Suprapubic skin (tissue), 4 donors: Measurements from ENCODE around the gene PRKCE. TPM values are rescaled to one million over a fixed set of nuclear protein-coding genes. Genes with fewer than 3 reads are reported as not detected.

Source experiments
- DNase-seq, 2 donors: peaks; one replicate each; pipeline ENCODE4 v3.0.0-alpha.2; 2019; ENCODE audit warnings: low spot score in 2 of 2
- H3K27ac ChIP-seq: fragments of 200-600 bp; sonication (generic); one replicate; pipeline ENCODE4 v1.5.1; 2019
- H3K27me3 ChIP-seq: fragments of 200-600 bp; sonication (generic); one replicate; pipeline ENCODE4 v1.5.1; 2019
- H3K36me3 ChIP-seq: fragments of 200-600 bp; sonication (generic); one replicate; pipeline ENCODE4 v1.5.1; 2019
- H3K4me1 ChIP-seq: fragments of 200-600 bp; sonication (generic); one replicate; pipeline ENCODE4 v1.5.1; 2019
- H3K4me3 ChIP-seq: fragments of 200-600 bp; sonication (generic); one replicate; pipeline ENCODE4 v1.5.1; 2019; ENCODE audit warnings: mild to moderate bottlenecking
- H3K9me3 ChIP-seq: fragments of 200-600 bp; sonication (generic); one replicate; pipeline ENCODE4 v1.5.1; 2019
- CTCF ChIP-seq, 2 donors: fragments of 200-600 bp in 1 of 2; fragments of 450-650 bp in 1 of 2; sonication (generic) in 1 of 2; IDR thresholded peaks; one replicate each; pipeline ENCODE4 v1.5.1; 2016 to 2019; ENCODE audit warnings: antibody characterized with exemption in 2 of 2, mild to moderate bottlenecking in 1 of 2, moderate library complexity in 1 of 2
- EP300 ChIP-seq: sonication (generic); formaldehyde crosslinking; IDR thresholded peaks from one replicate; pipeline ENCODE4 v1.6.1; 2017; ENCODE audit warnings: antibody characterized with exemption
- POLR2A ChIP-seq, 2 donors: fragments of 450-650 bp; IDR thresholded peaks; one replicate each; pipeline ENCODE4 v1.6.1; 2017; ENCODE audit warnings: antibody characterized with exemption in 2 of 2, mild to moderate bottlenecking in 2 of 2, moderate library complexity in 2 of 2
- POLR2AphosphoS5 ChIP-seq, 3 donors: sonication (generic); formaldehyde crosslinking; IDR thresholded peaks; one replicate each; pipeline ENCODE4 v1.6.1; 2017; ENCODE audit warnings: antibody characterized with exemption in 3 of 3
- WGBS: methylation state at CpG from one replicate; pipeline ENCODE4 v1.1.5; 2018; 5-methylcytosine and 5-hydroxymethylcytosine counted together
- total RNA-seq, 4 donors: library from RNA; depleted of rRNA; stranded (reverse); fragments of >200 nt; gene quantifications; one replicate each; pipeline ENCODE4 v1.1.0, GENCODE V29; 2016

The PRKCE gene
- total RNA-seq, 4 donors from 2014 or later = 7.9 to 18.3 (median 12.5) TPM

GRCh38 chr2:46018773-46019591 is 367.5 kb downstream of the PRKCE start:
- Histone ChIP-seq H3K9me3 (no peaks in the 10 kb centered on the region), H3K27ac (no peak overlapping the region), H3K4me1 (no peaks in the 10 kb centered on the region), H3K27me3 (no peaks in the 10 kb centered on the region), H3K4me3 (no peak overlapping the region), H3K36me3 (peaks cover 10% of the 10 kb centered on the region)
- 86% methylated on average over 10 of the region's 10 CpGs for WGBS
- DNase-seq = no peak
- TF ChIP-seq EP300 = no peak
- no peak for TF ChIP-seq CTCF (IDR thresholded peaks at IDR 0.05)
- TF ChIP-seq POLR2AphosphoS5 (IDR thresholded peaks at IDR 0.05) = no peak
- no peak for TF ChIP-seq POLR2A (IDR thresholded peaks at IDR 0.05)

DNA sequence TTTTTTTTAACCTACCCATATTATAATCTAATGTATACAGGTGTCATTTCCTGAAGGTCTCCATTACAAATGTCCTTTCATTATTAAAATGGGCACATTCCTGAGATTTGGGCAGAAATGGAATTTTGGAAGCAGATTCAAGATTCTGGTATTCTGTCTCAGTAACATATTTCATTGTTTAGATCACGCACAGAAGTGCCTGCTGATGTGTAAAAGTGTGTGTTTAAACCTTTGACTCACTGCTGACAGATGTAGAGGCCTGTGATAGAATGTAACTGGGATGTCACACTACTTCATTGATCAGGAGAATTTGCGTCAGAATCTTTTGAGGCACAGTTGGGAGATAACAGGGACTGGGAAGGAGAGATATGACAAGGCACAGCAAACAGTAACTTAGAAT is 368.9 kb downstream of the PRKCE start:
- no peaks in the 10 kb centered on the region for H3K9me3 ChIP-seq
- no peaks in the 10 kb centered on the region for H3K4me1 ChIP-seq
- peaks cover 13% of the 10 kb centered on the region for H3K36me3 ChIP-seq
- H3K27ac ChIP-seq = no peak overlapping the region
- no peak for DNase-seq
- H3K27me3 ChIP-seq = no peaks in the 10 kb centered on the region
- no peak for TF ChIP-seq POLR2AphosphoS5 (IDR thresholded peaks at IDR 0.05)
- TF ChIP-seq EP300 = no peak
- TF ChIP-seq CTCF (IDR thresholded peaks at IDR 0.05) = no peak
- no peak for TF ChIP-seq POLR2A (IDR thresholded peaks at IDR 0.05)
- 98% methylated on average over 2 of the region's 2 CpGs for WGBS
- no peak overlapping the region for H3K4me3 ChIP-seq

DNA sequence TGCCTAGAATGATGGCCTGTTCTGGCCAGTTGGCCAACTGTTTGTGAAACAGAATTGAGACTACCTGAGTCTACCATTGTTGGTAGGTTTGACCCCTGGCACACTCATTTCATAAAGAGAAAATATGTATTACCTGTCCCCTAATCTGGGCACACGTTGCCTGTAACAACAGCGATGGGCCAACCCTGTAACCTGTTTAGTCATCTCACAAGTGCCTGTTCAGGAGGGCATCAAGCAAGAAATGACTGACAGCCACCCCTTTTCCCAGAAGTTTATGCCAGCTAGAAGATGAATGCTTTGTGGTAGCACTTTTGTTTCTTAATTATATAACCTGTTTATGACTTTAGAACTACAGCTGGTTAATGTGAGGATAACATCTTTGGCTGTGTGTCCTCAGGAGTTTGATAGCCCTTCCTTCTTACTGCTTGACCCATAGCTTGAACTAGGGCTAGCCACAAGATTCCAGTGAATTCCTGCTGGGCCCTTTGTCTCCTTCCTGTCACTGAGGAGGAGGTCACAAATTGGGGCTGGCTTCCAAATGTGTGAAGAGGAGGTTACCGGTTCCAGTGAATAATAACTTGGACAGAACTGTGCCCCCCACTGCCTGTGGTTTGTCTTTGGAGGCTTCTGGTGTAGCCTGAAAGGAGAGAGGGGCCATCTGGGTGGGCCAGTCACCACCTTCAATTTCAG is 371.8 kb downstream of the PRKCE start:
- H3K27ac ChIP-seq = no peak overlapping the region
- no peak overlapping the region for H3K4me3 ChIP-seq
- no peaks in the 10 kb centered on the region for H3K27me3 ChIP-seq
- 85% methylated on average over 3 of the region's 3 CpGs for WGBS
- DNase-seq = no peak
- H3K36me3 ChIP-seq = peaks cover 4% of the 10 kb centered on the region
- no peaks in the 10 kb centered on the region for H3K4me1 ChIP-seq
- no peaks in the 10 kb centered on the region for H3K9me3 ChIP-seq
- TF ChIP-seq POLR2AphosphoS5 (IDR thresholded peaks at IDR 0.05) (no peak), EP300 (no peak), CTCF (IDR thresholded peaks at IDR 0.05) (no peak), POLR2A (IDR thresholded peaks at IDR 0.05) (no peak)

DNA sequence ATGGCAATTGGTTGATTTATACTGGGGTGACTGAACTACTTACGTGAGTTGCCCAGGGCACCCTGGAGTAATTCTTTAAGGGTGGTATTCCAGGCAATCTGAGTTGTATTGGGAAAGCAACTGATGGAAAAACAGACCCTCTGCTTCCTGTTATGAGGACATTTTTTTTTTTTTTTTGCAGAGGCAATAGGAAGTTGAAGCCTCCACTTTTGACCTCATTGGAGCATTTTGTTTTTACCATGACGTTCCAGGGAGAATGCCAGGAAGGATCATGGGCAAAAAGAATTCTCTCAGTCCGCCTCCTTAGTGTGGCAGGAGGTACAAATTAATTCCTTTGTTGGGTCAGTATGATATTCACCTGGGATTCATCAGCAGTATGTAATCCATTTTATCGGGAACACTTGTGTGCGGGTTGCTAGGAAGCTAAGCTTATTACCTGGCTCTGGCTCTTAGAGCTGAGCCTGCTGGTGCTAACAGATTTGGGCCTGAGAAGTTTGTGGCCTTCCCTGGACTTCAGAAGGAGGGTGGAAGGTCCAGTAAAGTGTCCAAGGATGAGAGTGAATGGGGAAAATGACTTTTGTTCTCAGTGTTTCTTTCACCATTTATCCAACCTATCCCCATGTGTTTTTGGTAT is 372.8 kb downstream of the PRKCE start:
- H3K9me3 ChIP-seq = no peaks in the 10 kb centered on the region
- no peak for DNase-seq
- H3K27me3 ChIP-seq = no peaks in the 10 kb centered on the region
- no peak overlapping the region for H3K27ac ChIP-seq
- WGBS = 93% methylated on average over 5 of the region's 5 CpGs
- H3K4me1 ChIP-seq = peaks cover 2% of the 10 kb centered on the region
- no peak for TF ChIP-seq POLR2AphosphoS5 (IDR thresholded peaks at IDR 0.05)
- no peak for TF ChIP-seq POLR2A (IDR thresholded peaks at IDR 0.05)
- TF ChIP-seq EP300 = no peak
- TF ChIP-seq CTCF (IDR thresholded peaks at IDR 0.05) = no peak
- H3K4me3 ChIP-seq = no peak overlapping the region
- H3K36me3 ChIP-seq = peaks cover 4% of the 10 kb centered on the region

DNA sequence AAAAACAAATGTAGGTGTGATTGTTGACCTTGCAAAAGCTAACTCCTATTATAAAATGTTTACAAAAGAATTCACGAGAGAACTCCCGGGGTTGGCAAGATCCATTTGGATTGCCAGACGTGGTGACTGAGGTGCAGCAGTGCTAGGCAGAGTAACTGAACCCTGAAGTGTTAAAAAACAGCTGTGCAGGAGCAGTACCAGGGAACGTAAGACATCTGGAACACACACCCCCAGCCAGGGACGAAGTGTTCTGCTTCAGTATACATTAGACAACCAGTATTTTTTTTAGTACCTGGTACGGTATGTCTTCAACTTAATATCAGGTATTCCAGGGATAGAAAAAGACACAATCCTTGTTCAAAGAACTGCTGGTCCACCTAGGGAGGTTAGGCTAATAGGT is 373.6 kb downstream of the PRKCE start:
- Histone ChIP-seq H3K9me3 (no peaks in the 10 kb centered on the region), H3K36me3 (peaks cover 4% of the 10 kb centered on the region), H3K4me3 (no peak overlapping the region), H3K27me3 (no peaks in the 10 kb centered on the region), H3K27ac (no peak overlapping the region), H3K4me1 (peaks cover 4% of the 10 kb centered on the region)
- TF ChIP-seq EP300 (no peak), POLR2A (IDR thresholded peaks at IDR 0.05) (no peak), POLR2AphosphoS5 (IDR thresholded peaks at IDR 0.05) (no peak), CTCF (IDR thresholded peaks at IDR 0.05) (no peak)
- 68% methylated on average over 6 of the region's 6 CpGs for WGBS
- no peak for DNase-seq
